ENCODE data around the gene WWC1.

DNA sequence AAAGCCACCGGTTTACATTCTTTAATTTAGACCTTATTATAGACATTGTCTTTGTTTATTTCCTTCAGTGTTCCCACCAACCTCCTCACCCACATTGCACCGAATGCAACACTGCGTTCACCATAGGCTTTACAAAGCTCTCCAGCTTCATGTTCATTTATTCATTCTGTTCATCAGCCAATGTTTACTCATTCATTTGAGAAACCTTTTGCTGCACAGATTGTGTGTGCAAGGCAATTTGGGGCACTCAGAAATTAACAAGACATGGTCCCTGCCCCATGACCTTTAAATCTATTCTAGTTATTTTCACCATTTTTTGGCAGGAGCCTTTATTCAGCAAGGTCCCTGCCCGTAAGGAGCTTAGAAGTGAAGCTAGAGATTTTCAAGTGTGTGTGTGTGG is 124.0 kb downstream of the WWC1 start:
- TF ChIP-seq, protein P1, sequence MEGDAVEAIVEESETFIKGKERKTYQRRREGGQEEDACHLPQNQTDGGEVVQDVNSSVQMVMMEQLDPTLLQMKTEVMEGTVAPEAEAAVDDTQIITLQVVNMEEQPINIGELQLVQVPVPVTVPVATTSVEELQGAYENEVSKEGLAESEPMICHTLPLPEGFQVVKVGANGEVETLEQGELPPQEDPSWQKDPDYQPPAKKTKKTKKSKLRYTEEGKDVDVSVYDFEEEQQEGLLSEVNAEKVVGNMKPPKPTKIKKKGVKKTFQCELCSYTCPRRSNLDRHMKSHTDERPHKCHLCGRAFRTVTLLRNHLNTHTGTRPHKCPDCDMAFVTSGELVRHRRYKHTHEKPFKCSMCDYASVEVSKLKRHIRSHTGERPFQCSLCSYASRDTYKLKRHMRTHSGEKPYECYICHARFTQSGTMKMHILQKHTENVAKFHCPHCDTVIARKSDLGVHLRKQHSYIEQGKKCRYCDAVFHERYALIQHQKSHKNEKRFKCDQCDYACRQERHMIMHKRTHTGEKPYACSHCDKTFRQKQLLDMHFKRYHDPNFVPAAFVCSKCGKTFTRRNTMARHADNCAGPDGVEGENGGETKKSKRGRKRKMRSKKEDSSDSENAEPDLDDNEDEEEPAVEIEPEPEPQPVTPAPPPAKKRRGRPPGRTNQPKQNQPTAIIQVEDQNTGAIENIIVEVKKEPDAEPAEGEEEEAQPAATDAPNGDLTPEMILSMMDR (IDR thresholded peaks at IDR 0.05; ENCODE audit: low read length): no peak
- TF ChIP-seq EZH2 (optimal IDR thresholded peaks at IDR 0.05; ENCODE audit: low read depth, low read length): no peak
